Measurements from ENCODE around the gene SPI1. TPM values are rescaled to one million over a fixed set of nuclear protein-coding genes. Genes with fewer than 3 reads are reported as not detected.

Gene SPI1
- total RNA-seq, 5 donors from 2014 or later (not counting 1 experiment from before 2014, with no cell fraction given), result 1.8 to 5.8 (median 2.1) TPM

DNA sequence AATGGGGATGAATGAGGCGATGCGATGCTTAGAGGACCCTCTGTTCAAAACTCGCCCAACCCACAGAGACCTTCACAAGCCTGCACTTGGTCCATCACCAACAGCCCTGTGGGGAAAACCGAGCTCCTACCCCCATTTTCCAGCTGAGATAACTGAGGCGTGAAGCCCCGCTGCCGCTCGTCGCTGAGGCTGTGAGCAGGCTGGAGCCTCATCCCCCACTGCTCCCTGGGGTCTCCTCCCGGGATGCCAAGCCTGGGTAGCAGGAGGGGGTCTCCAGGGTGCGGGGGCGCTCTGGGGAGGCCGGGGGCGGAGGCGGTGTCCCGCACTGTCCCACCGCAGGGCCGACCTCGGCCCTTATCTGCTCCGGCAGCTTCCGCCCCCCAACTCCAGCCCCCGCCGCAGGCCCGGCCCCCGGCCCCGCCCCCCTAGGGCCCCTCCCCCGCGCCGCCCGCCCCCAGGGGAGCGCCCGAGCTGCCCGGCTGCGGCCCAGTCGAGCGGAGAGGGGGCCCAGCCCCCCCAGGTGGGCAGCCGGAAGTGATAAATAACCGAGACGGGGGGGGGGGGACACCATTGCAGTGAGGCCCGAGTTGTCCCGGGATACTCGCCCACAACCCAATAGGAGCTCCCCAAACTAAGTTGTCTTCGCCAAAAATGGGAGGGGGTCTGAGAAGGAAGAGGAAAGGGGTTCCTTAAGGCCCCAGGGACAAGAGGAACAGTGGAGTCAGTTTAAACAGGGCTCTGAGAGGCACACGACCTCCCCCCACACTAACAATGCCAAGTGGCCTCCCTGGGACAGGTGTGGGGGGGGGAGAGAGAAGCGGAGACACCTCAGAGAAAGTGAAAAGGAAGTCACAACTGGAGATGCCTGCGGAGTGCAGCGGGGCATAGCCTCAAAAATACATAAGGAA, 21.8 kb upstream of the SPI1 start:
- ChIA-PET CTCF (interaction anchor here in 1 of 2 donors (0.9 to 2.3 kb wide), 2 partner anchors 8 to 26 kb away, joined by 3 to 12 read pairs; partner anchors contain the start of gene SLC39A13), POLR2A (interaction anchor here (0.6 to 1.3 kb wide), 3 partner anchors 9 to 582 kb away, joined by 4 to 16 read pairs (median 10); no protein-coding TSS in a partner anchor)
- WGBS (ENCODE audit: insufficient coverage), result 14% methylated on average over 10 of the region's 47 CpGs
- peak overlapping the region; percentile 77 to 84 (median 78) for H3K4me3 Mint-ChIP-seq
- Histone ChIP-seq H3K27ac (ENCODE audit: low read length) (peak overlapping the region; percentile 67), H3K4me1 (ENCODE audit: control insufficient read depth in 1 of 2, extremely low read depth in 1 of 2, insufficient read depth in 2 of 2, low read length in 2 of 2) (peaks cover 12 to 38% of the 10 kb centered on the region in 2 experiments), H3K4me3 (ENCODE audit: control insufficient read depth in 1 of 2, extremely low read depth in 1 of 2, low read length in 1 of 2) (peak overlapping the region; percentile 68 to 70), H3K27me3 (replicated peaks in 1 of 2; ENCODE audit: control insufficient read depth in 2 of 2, extremely low read depth in 1 of 2, insufficient read depth in 2 of 2, low read length in 1 of 2) (no peaks in the 10 kb centered on the region), H3K36me3 (ENCODE audit: control insufficient read depth in 2 of 2, extremely low read depth in 1 of 2, insufficient read depth in 1 of 2, low read length in 1 of 2) (no peaks in the 10 kb centered on the region), H3K9me3 (no peaks in the 10 kb centered on the region)
- H3K27me3 Mint-ChIP-seq, result no peaks in the 10 kb centered on the region
- H3K9me3 Mint-ChIP-seq, result no peaks in the 10 kb centered on the region
- ATAC-seq (replicated peaks in 1 of 4), result peak; percentile 83 to 88 (median 87)
- H3K27ac Mint-ChIP-seq, result peak overlapping the region; percentile 93 to 97
- H3K36me3 Mint-ChIP-seq, result no peaks in the 10 kb centered on the region
- peaks cover 30 to 36% (median 33%) of the 10 kb centered on the region in 3 donors for H3K4me1 Mint-ChIP-seq
- DNase-seq, result peak in 16 of 35 experiments; percentile 26 to 58 (median 32)

DNA sequence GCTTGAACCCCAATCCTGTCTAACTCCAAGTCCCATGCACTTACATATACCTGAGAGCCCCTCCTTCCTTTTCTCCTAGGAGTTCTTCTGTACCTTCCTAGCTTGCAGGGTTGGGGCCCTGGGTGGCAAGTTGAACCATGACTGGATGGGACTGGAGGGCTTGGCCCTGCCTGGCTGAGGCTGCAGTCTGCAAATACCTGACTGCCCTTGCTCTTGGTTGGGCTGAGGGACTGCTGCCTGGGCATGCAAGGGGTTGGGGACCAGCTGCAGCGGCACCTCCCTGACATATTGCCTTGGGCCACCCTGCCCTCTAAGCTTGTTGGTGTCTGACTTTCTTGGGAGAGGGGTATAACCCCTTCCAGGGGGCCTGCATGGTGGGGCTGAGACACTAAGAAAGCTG, 20.2 kb upstream of the SPI1 start:
- H3K9me3 Mint-ChIP-seq, result no peaks in the 10 kb centered on the region
- Histone ChIP-seq H3K36me3 (ENCODE audit: control insufficient read depth in 2 of 2, extremely low read depth in 1 of 2, insufficient read depth in 1 of 2, low read length in 1 of 2) (no peaks in the 10 kb centered on the region), H3K4me3 (ENCODE audit: control insufficient read depth in 1 of 2, extremely low read depth in 1 of 2, low read length in 1 of 2) (no peak overlapping the region), H3K27me3 (replicated peaks in 1 of 2; ENCODE audit: control insufficient read depth in 2 of 2, extremely low read depth in 1 of 2, insufficient read depth in 2 of 2, low read length in 1 of 2) (no peaks in the 10 kb centered on the region), H3K4me1 (ENCODE audit: control insufficient read depth in 1 of 2, extremely low read depth in 1 of 2, insufficient read depth in 2 of 2, low read length in 2 of 2) (peaks cover 20 to 54% of the 10 kb centered on the region in 2 experiments), H3K9me3 (no peaks in the 10 kb centered on the region), H3K27ac (ENCODE audit: low read length) (no peak overlapping the region)
- peak overlapping the region; percentile 17 to 78 (median 28) for H3K4me3 Mint-ChIP-seq
- no peak for ATAC-seq (replicated peaks in 1 of 4)
- DNase-seq, result no peak
- WGBS (ENCODE audit: insufficient coverage), result no CpG with 5 or more reads among the region's 1 CpG
- H3K36me3 Mint-ChIP-seq, result no peaks in the 10 kb centered on the region
- H3K27me3 Mint-ChIP-seq, result no peaks in the 10 kb centered on the region
- H3K4me1 Mint-ChIP-seq, result peaks cover 40 to 51% (median 47%) of the 10 kb centered on the region in 3 donors
- POLR2A ChIA-PET, result no interaction called here
- CTCF ChIA-PET, result interaction anchor here in 1 of 2 donors (2.3 kb wide), 1 partner anchor 24 kb away, joined by 12 read pairs; no protein-coding TSS in a partner anchor
- peak overlapping the region; percentile 81 to 97 for H3K27ac Mint-ChIP-seq

DNA sequence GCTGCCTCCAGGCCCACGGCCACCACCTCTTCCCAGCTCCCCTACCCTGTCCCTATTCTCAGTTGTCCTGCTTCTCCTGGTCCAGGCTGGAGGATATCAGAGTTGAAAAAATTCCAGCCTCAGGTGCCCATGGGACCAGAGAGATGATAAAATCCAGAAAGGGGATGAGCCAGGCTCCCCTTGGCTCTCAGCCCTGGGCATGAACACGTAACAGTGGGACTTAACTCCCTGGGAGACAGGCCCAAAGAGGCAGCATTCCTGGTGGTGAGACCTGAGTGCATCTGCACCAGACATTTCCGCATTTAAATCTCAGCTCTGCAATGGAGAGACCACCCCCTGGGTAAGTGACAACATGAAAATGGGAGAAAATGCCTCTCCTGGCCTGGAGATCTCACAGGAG, 19.7 kb upstream of the SPI1 start:
- 93% methylated on average over 3 of the region's 3 CpGs for WGBS (ENCODE audit: insufficient coverage)
- no peaks in the 10 kb centered on the region for H3K9me3 ChIP-seq
- H3K4me3 ChIP-seq (ENCODE audit: control insufficient read depth in 1 of 2, extremely low read depth in 1 of 2, low read length in 1 of 2), result no peak overlapping the region
- peaks cover 40 to 54% (median 50%) of the 10 kb centered on the region in 3 donors for H3K4me1 Mint-ChIP-seq
- peak overlapping the region; percentile 81 to 97 for H3K27ac Mint-ChIP-seq
- ChIA-PET POLR2A (no interaction called here), CTCF (no interaction called here)
- H3K27me3 Mint-ChIP-seq, result no peaks in the 10 kb centered on the region
- H3K36me3 ChIP-seq (ENCODE audit: control insufficient read depth in 2 of 2, extremely low read depth in 1 of 2, insufficient read depth in 1 of 2, low read length in 1 of 2), result no peaks in the 10 kb centered on the region
- H3K4me3 Mint-ChIP-seq, result no peak overlapping the region
- H3K27ac ChIP-seq (ENCODE audit: low read length), result no peak overlapping the region
- no peak for DNase-seq
- no peaks in the 10 kb centered on the region for H3K9me3 Mint-ChIP-seq
- peaks cover 22 to 59% of the 10 kb centered on the region in 2 experiments for H3K4me1 ChIP-seq (ENCODE audit: control insufficient read depth in 1 of 2, extremely low read depth in 1 of 2, insufficient read depth in 2 of 2, low read length in 2 of 2)
- H3K36me3 Mint-ChIP-seq, result no peaks in the 10 kb centered on the region
- ATAC-seq (replicated peaks in 1 of 4), result no peak
- no peaks in the 10 kb centered on the region for H3K27me3 ChIP-seq (replicated peaks in 1 of 2; ENCODE audit: control insufficient read depth in 2 of 2, extremely low read depth in 1 of 2, insufficient read depth in 2 of 2, low read length in 1 of 2)

DNA sequence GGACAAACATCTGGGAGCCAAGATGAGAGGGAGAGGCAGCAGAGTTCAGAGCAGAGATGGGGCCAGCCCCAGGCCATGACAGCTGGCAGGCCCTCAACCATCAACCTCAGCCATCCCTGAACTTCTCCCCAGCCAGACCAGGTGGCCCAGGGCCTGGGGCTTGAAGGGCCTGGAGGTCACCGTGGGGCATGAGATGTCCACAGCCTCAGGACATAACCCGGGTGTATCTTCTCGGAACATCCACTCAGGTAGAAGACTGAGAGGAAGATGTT, 17.6 kb upstream of the SPI1 start:
- Mint-ChIP-seq H3K9me3 (no peaks in the 10 kb centered on the region), H3K36me3 (no peaks in the 10 kb centered on the region), H3K4me1 (peaks cover 40 to 60% (median 48%) of the 10 kb centered on the region in 3 donors), H3K27me3 (no peaks in the 10 kb centered on the region), H3K27ac (peak overlapping the region; percentile 96 to 97), H3K4me3 (peak overlapping the region in 1 of 3 donors; percentile 67)
- H3K27me3 ChIP-seq (replicated peaks in 1 of 2; ENCODE audit: control insufficient read depth in 2 of 2, extremely low read depth in 1 of 2, insufficient read depth in 2 of 2, low read length in 1 of 2), result no peaks in the 10 kb centered on the region
- H3K27ac ChIP-seq (ENCODE audit: low read length), result peak overlapping the region; percentile 92
- H3K9me3 ChIP-seq, result no peaks in the 10 kb centered on the region
- ATAC-seq (replicated peaks in 1 of 4) (no peak), DNase-seq (no peak)
- CTCF ChIA-PET, result no interaction called here
- H3K36me3 ChIP-seq (ENCODE audit: control insufficient read depth in 2 of 2, extremely low read depth in 1 of 2, insufficient read depth in 1 of 2, low read length in 1 of 2), result no peaks in the 10 kb centered on the region
- WGBS (ENCODE audit: insufficient coverage), result no CpG with 5 or more reads among the region's 3 CpGs
- POLR2A ChIA-PET, result no interaction called here
- H3K4me3 ChIP-seq (ENCODE audit: control insufficient read depth in 1 of 2, extremely low read depth in 1 of 2, low read length in 1 of 2), result no peak overlapping the region
- peaks cover 20 to 66% of the 10 kb centered on the region in 2 experiments for H3K4me1 ChIP-seq (ENCODE audit: control insufficient read depth in 1 of 2, extremely low read depth in 1 of 2, insufficient read depth in 2 of 2, low read length in 2 of 2)

DNA sequence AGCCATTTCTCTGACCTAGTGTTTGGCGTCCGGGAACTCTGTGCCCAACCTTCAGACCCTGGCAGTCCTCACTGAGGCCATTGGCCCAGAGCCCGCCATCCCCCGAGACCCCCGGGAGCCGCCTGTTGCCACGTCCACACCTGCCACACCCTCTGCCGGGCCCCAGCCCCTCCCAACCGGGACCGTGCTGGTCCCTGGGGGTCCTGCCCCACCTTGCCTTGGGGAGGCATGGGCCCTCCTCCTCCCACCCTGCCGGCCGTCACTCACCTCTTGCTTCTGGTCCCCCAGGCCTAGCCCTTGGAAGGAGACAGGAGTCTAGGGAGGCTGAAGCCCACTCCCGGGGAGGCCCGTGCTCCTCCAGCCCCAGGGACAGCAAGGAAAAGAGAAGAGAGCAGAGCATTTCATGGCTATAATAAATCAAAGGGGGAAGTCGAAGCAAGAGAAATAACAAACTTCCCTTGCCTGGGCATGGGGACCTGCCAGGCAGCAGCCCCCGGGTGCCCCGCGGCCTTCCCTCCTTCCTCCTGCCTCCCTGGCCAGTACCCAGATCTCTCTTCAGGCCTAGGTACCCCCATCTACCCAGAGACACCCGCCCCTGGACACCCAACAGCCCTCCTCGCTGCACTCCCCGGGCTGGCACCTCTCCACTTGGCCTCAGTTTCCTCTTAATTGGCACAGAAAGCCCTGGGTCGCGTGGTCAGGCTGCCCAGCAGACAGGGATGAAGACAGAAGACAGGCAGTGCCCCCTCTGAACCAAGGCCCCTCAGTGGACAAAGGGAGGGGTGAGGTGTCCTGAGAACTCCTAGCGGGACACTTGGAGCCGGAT, 17.1 kb upstream of the SPI1 start:
- H3K27ac ChIP-seq (ENCODE audit: low read length), result peak overlapping the region; percentile 92
- Mint-ChIP-seq H3K9me3 (no peaks in the 10 kb centered on the region), H3K4me1 (peaks cover 40 to 59% (median 48%) of the 10 kb centered on the region in 3 donors), H3K27me3 (no peaks in the 10 kb centered on the region), H3K36me3 (no peaks in the 10 kb centered on the region), H3K4me3 (peak overlapping the region in 2 of 3 donors; percentile 59 to 67), H3K27ac (peak overlapping the region; percentile 96 to 97)
- POLR2A ChIA-PET, result no interaction called here
- peaks cover 14 to 66% of the 10 kb centered on the region in 2 experiments for H3K4me1 ChIP-seq (ENCODE audit: control insufficient read depth in 1 of 2, extremely low read depth in 1 of 2, insufficient read depth in 2 of 2, low read length in 2 of 2)
- DNase-seq (no peak), ATAC-seq (replicated peaks in 1 of 4) (no peak)
- peak overlapping the region; percentile 45 to 53 for H3K4me3 ChIP-seq (ENCODE audit: control insufficient read depth in 1 of 2, extremely low read depth in 1 of 2, low read length in 1 of 2)
- CTCF ChIA-PET, result no interaction called here
- H3K9me3 ChIP-seq, result no peaks in the 10 kb centered on the region
- no peaks in the 10 kb centered on the region for H3K36me3 ChIP-seq (ENCODE audit: control insufficient read depth in 2 of 2, extremely low read depth in 1 of 2, insufficient read depth in 1 of 2, low read length in 1 of 2)
- 78% methylated on average over 16 of the region's 25 CpGs for WGBS (ENCODE audit: insufficient coverage)
- no peaks in the 10 kb centered on the region for H3K27me3 ChIP-seq (replicated peaks in 1 of 2; ENCODE audit: control insufficient read depth in 2 of 2, extremely low read depth in 1 of 2, insufficient read depth in 2 of 2, low read length in 1 of 2)

Measured in T-cell (primary cell).